Mesendoderm (in vitro differentiated cells): ENCODE measurements around the gene SPOCK1.

Experiments
- DNase-seq: peaks from one replicate; pipeline ENCODE4 v3.0.0; 2013
- H2AK5ac ChIP-seq: 2 replicates; pipeline ENCODE4 v1.6.1; 2013; ENCODE audit warnings: low read length, inconsistent platforms
- H2BK120ac ChIP-seq: 2 replicates; pipeline ENCODE4 v1.6.1; 2013; ENCODE audit warnings: low read depth, mild to moderate bottlenecking, low read length, moderate library complexity, mixed read lengths
- H2BK15ac ChIP-seq: replicated peaks from 2 replicates; pipeline ENCODE4 v1.6.1; 2013; ENCODE audit warnings: low read depth, mild to moderate bottlenecking, moderate library complexity
- H2BK5ac ChIP-seq: 2 replicates; pipeline ENCODE4 v1.6.1; 2013; ENCODE audit warnings: low read length, inconsistent platforms
- H3K18ac ChIP-seq: 2 replicates; pipeline ENCODE4 v1.6.1; 2013; ENCODE audit warnings: mild to moderate bottlenecking, low read length, mixed read lengths
- H3K23ac ChIP-seq: one replicate; pipeline ENCODE4 v1.6.1; 2013; ENCODE audit warnings: low read length
- H3K27ac ChIP-seq: 2 replicates; pipeline ENCODE4 v1.5.1; 2013; ENCODE audit warnings: low read depth, mild to moderate bottlenecking, inconsistent platforms, low read length, moderate library complexity
- H3K27me3 ChIP-seq: 2 replicates; pipeline ENCODE4 v1.6.1; 2013; ENCODE audit warnings: low read length, control low read depth, mild to moderate bottlenecking, inconsistent platforms; ENCODE audit not compliant: insufficient read depth, poor library complexity
- H3K36me3 ChIP-seq: 2 replicates; pipeline ENCODE4 v1.6.1; 2013; ENCODE audit warnings: low read length, inconsistent platforms; ENCODE audit not compliant: control insufficient read depth, insufficient read depth
- H3K4ac ChIP-seq: one replicate; pipeline ENCODE4 v1.6.1; 2013; ENCODE audit warnings: low read depth, mild to moderate bottlenecking, low read length, moderate library complexity
- H3K4me1 ChIP-seq: 2 replicates; pipeline ENCODE4 v1.6.1; 2013; ENCODE audit warnings: low read depth, low read length, inconsistent platforms; ENCODE audit not compliant: control insufficient read depth
- H3K4me2 ChIP-seq: 2 replicates; pipeline ENCODE4 v1.6.1; 2013; ENCODE audit warnings: low read length
- H3K4me3 ChIP-seq: 2 replicates; pipeline ENCODE4 v1.5.1; 2013; ENCODE audit warnings: mild to moderate bottlenecking, low read length
- H3K56ac ChIP-seq: one replicate; pipeline ENCODE4 v1.6.1; 2013; ENCODE audit warnings: low read length
- H3K79me1 ChIP-seq: 2 replicates; pipeline ENCODE4 v1.6.1; 2013; ENCODE audit warnings: low read length, inconsistent platforms
- H3K79me2 ChIP-seq: 2 replicates; pipeline ENCODE4 v1.6.1; 2013; ENCODE audit warnings: mild to moderate bottlenecking, low read length; ENCODE audit not compliant: control insufficient read depth, insufficient read depth
- H3K9ac ChIP-seq: 2 replicates; pipeline ENCODE4 v1.6.1; 2013; ENCODE audit warnings: low read length, inconsistent platforms
- H4K5ac ChIP-seq: one replicate; pipeline ENCODE4 v1.6.1; 2013; ENCODE audit warnings: low read length
- H4K8ac ChIP-seq: one replicate; pipeline ENCODE4 v1.6.1; 2013; ENCODE audit warnings: low read depth, mild to moderate bottlenecking, control low read depth, low read length, moderate library complexity
- WGBS: extraction: QIAGEN DNeasy Blood & Tissue Kit; methylation state at CpG from one replicate; pipeline ENCODE4 v1.1.7; 2013; ENCODE audit warnings: low lambda C conversion rate, missing lambda C conversion rate; ENCODE audit not compliant: insufficient coverage; ENCODE audit errors: extremely low coverage; 5-methylcytosine and 5-hydroxymethylcytosine counted together

Gene SPOCK1

GRCh38 chr5:137071526-137071925, 427.6 kb downstream of the SPOCK1 start:
- Histone ChIP-seq H3K27me3 (no peaks in the 10 kb centered on the region), H3K79me1 (no peaks in the 10 kb centered on the region), H3K23ac (no peak overlapping the region), H2BK15ac (no peak overlapping the region), H3K18ac (no peak overlapping the region), H3K4me3 (no peak overlapping the region), H2BK120ac (no peak overlapping the region), H3K79me2 (no peaks in the 10 kb centered on the region), H4K8ac (no peak overlapping the region), H2BK5ac (no peak overlapping the region), H3K27ac (no peak overlapping the region), H3K36me3 (no peaks in the 10 kb centered on the region), H2AK5ac (no peak overlapping the region), H4K5ac (no peak overlapping the region), H3K4ac (no peak overlapping the region), H3K9ac (no peak overlapping the region), H3K4me2 (no peak overlapping the region), H3K56ac (no peak overlapping the region), H3K4me1 (peaks cover 14% of the 10 kb centered on the region)
- DNase-seq, result peak; percentile 65
- no CpG with 5 or more reads among the region's 3 CpGs for WGBS

- Histone ChIP-seq H3K4me3 (no peak overlapping the region), H3K56ac (no peak overlapping the region), H2BK120ac (no peak overlapping the region), H3K4ac (no peak overlapping the region), H3K27ac (no peak overlapping the region), H4K8ac (no peak overlapping the region), H2AK5ac (peak overlapping the region; percentile 18), H2BK5ac (peak overlapping the region; percentile 68), H3K9ac (no peak overlapping the region), H3K79me1 (no peaks in the 10 kb centered on the region), H3K18ac (no peak overlapping the region), H3K4me2 (no peak overlapping the region), H3K27me3 (no peaks in the 10 kb centered on the region), H3K4me1 (peaks cover 13% of the 10 kb centered on the region), H3K79me2 (no peaks in the 10 kb centered on the region), H2BK15ac (no peak overlapping the region), H3K36me3 (no peaks in the 10 kb centered on the region), H4K5ac (no peak overlapping the region), H3K23ac (no peak overlapping the region)
- no CpG with 5 or more reads among the region's 2 CpGs for WGBS
- peak; percentile 54 for DNase-seq
Observed at GRCh38 chr5:137070521-137070920, 428.6 kb downstream of the SPOCK1 start.

DNA sequence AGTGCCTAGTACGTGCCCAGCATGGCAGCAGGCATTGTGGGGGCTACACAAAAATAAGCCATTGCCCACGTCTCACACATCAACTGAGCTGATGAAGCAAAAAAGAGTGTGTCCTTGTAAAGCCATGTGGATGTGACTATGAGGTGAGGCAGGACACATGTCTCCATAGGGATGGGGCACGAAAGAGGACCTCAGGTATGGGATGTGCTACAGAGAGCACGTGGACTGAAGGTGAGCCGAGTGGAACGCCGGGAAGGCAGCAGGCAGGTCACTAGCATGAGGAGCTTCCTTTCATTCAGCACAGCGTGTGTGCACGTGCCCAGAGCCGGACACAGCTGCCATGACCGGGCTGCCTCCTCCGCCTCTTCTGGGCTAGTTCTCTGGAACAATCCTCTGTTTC, 429.8 kb downstream of the SPOCK1 start:
- Histone ChIP-seq H3K4ac (no peak overlapping the region), H4K5ac (no peak overlapping the region), H2BK5ac (peak overlapping the region; percentile 41), H3K23ac (peak overlapping the region; percentile 11), H3K4me1 (peaks cover 11% of the 10 kb centered on the region), H3K79me2 (no peaks in the 10 kb centered on the region), H3K56ac (peak overlapping the region; percentile 45), H2BK120ac (no peak overlapping the region), H2AK5ac (peak overlapping the region; percentile 61), H3K36me3 (no peaks in the 10 kb centered on the region), H2BK15ac (no peak overlapping the region), H3K4me2 (no peak overlapping the region), H3K18ac (no peak overlapping the region), H3K79me1 (no peaks in the 10 kb centered on the region), H4K8ac (no peak overlapping the region), H3K9ac (no peak overlapping the region), H3K4me3 (no peak overlapping the region), H3K27ac (no peak overlapping the region), H3K27me3 (no peaks in the 10 kb centered on the region)
- no CpG with 5 or more reads among the region's 12 CpGs for WGBS
- no peak for DNase-seq

DNA sequence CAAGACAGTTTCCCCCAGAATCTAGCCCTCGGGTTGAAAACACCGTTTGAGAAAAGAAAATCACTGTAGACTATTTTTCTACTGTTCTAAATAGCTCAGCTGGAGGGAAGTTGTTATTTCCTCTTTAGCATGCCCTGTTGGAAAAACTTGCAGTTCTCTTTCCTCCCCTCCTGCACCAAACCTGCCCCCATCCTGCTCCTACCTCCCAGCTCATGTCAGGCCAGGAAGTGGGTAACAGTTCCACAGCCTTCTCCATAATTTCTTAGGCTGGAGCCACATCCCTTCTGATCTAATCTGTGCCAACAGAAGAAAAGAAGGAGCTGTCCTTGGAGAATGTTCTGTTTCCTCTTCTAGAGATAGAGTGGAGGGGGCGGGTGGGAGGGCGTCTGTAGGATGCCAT, 437.7 kb downstream of the SPOCK1 start:
- H3K79me2 ChIP-seq, result no peaks in the 10 kb centered on the region
- no peak overlapping the region for H3K23ac ChIP-seq
- H4K5ac ChIP-seq, result no peak overlapping the region
- H3K56ac ChIP-seq, result no peak overlapping the region
- H3K79me1 ChIP-seq, result no peaks in the 10 kb centered on the region
- H3K4me1 ChIP-seq, result no peaks in the 10 kb centered on the region
- H4K8ac ChIP-seq, result no peak overlapping the region
- no peak for DNase-seq
- H2BK120ac ChIP-seq, result no peak overlapping the region
- WGBS, result no CpG with 5 or more reads among the region's 4 CpGs
- no peak overlapping the region for H3K4me3 ChIP-seq
- no peak overlapping the region for H3K4me2 ChIP-seq
- no peak overlapping the region for H2BK5ac ChIP-seq
- H3K27ac ChIP-seq, result no peak overlapping the region
- no peak overlapping the region for H2AK5ac ChIP-seq
- no peak overlapping the region for H3K18ac ChIP-seq
- no peak overlapping the region for H3K9ac ChIP-seq
- no peak overlapping the region for H3K4ac ChIP-seq
- H3K27me3 ChIP-seq, result no peaks in the 10 kb centered on the region
- no peaks in the 10 kb centered on the region for H3K36me3 ChIP-seq
- no peak overlapping the region for H2BK15ac ChIP-seq

- Histone ChIP-seq H3K4me2 (no peak overlapping the region), H3K27me3 (no peaks in the 10 kb centered on the region), H3K18ac (no peak overlapping the region), H3K79me1 (no peaks in the 10 kb centered on the region), H3K23ac (no peak overlapping the region), H2BK5ac (no peak overlapping the region), H3K79me2 (no peaks in the 10 kb centered on the region), H3K56ac (no peak overlapping the region), H3K27ac (no peak overlapping the region), H4K5ac (no peak overlapping the region), H3K36me3 (no peaks in the 10 kb centered on the region), H2BK120ac (no peak overlapping the region), H3K4me3 (no peak overlapping the region), H2AK5ac (no peak overlapping the region), H4K8ac (no peak overlapping the region), H3K4me1 (no peaks in the 10 kb centered on the region), H3K9ac (no peak overlapping the region), H3K4ac (no peak overlapping the region), H2BK15ac (no peak overlapping the region)
- no CpG with 5 or more reads among the region's 4 CpGs for WGBS
- no peak for DNase-seq
Observed at GRCh38 chr5:137058089-137058488, 441.0 kb downstream of the SPOCK1 start.

- Histone ChIP-seq H3K9ac (no peak overlapping the region), H3K56ac (no peak overlapping the region)
- no CpG with 5 or more reads among the region's 2 CpGs for WGBS
Observed at GRCh38 chr5:137056676-137057075, 442.4 kb downstream of the SPOCK1 start.

More at GRCh38 chr5:137056676-137057075, 442.4 kb downstream of the SPOCK1 start:
- Histone ChIP-seq H3K79me1 (no peaks in the 10 kb centered on the region), H4K5ac (no peak overlapping the region), H3K4me2 (no peak overlapping the region), H3K27ac (no peak overlapping the region), H3K36me3 (no peaks in the 10 kb centered on the region), H4K8ac (no peak overlapping the region), H3K27me3 (no peaks in the 10 kb centered on the region), H3K23ac (no peak overlapping the region), H3K18ac (no peak overlapping the region), H3K4me1 (no peaks in the 10 kb centered on the region), H3K4me3 (no peak overlapping the region), H2BK5ac (no peak overlapping the region), H3K4ac (no peak overlapping the region), H2AK5ac (no peak overlapping the region), H2BK15ac (no peak overlapping the region), H3K79me2 (no peaks in the 10 kb centered on the region), H2BK120ac (no peak overlapping the region)
- DNase-seq, result no peak
